ENCODE results near the gene ZNF556.
A peak's percentile ranks its signal among the peaks of the same experiment; 100 is the strongest.

ZNF556 gene

DNA sequence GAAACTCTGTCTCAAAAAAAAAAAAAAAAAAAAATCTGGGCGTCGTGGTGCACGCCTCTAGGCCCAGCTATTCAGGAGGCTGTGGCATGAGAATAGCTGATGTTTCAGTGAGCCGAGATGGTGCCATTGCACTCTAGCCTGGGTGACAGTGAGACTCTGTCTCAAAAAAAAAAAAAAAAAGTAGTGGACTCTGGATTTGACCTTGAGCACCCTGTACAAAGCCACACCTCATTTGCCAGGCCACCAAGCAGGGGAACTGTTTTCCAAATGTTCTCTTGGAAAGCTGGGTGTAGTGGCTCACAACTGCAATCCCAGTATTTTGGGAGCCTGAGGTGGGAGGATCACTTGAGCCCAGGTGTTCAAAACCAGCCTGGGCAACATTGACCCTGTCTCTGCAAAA is 29.7 kb upstream of the ZNF556 start:
- Histone ChIP-seq H3K4me1 (ENCODE audit: control insufficient read depth, insufficient read depth, low read length, poor library complexity, severe bottlenecking) (peaks cover 2% of the 10 kb centered on the region), H3K27me3 (replicated peaks; ENCODE audit: control insufficient read depth, insufficient read depth, low read length, poor library complexity, severe bottlenecking) (no peaks in the 10 kb centered on the region), H3K9me3 (ENCODE audit: control insufficient read depth, low read length) (peaks cover 30% of the 10 kb centered on the region), H3K27ac (ENCODE audit: insufficient read depth, low read length, poor library complexity, severe bottlenecking) (no peak overlapping the region), H3K36me3 (ENCODE audit: control insufficient read depth, insufficient read depth, low read length) (peaks cover 17% of the 10 kb centered on the region), H3K4me3 (ENCODE audit: insufficient read depth, low read depth, low read length, poor library complexity, severe bottlenecking) (no peak overlapping the region)
- DNase-seq = no peak

DNA sequence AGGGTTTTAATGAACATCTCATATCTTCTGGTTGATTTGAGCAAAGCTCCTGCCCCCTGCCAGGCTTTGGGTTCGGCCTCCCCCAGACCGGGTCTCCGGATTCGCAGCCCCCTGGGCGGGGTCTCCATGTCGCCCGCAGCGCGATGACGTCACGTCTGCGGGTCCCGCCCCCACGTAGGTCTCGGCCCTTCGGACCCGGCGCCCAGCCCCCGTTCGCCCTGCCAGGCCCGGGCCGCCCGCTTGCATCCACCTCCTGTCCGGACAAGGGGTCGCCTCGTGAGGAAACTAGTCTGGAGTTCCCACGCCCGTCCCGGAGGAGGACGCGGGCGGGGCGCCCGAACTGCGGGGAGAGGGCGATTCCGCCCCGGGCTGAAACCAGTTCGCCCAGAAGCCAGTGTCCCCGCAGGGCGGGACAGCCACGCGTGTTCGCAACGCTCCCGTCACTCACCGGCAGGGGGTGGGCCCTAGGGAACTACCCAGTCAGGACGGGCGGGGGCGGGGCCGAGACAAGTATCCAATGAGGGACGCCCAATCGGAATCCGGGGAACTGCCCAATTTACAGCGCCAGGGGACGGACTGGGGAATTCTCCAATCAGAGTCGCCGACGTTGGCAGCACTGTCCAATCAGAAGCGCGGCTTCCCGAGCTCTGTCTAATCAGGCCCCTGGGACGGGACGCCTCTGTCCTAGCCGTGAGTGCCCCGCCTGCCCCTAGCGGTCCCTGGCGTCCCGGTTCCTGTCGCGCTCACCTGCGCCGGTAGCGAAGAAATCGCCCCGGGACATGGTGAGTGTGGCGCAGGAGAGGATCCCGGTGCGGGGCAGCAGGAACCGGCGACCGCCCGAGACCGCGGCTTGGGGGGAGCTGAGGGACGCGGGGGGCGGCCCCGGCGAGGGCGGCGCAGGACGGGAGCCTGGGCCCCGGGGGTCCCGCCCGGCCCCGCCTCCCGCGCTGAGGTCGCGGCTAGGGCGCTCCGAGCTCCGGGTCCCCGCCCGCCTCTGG is 26.0 kb upstream of the ZNF556 start, which contains the start of gene ZNF555:
TSS of gene ZNF555 (plus strand) at position 682 of the 998 bp plus-strand sequence. CDS start at position 780, 98 bp downstream.
- H3K4me3 ChIP-seq (ENCODE audit: insufficient read depth, low read depth, low read length, poor library complexity, severe bottlenecking) = peak within 1 kb of the TSS; percentile 60
- H3K36me3 ChIP-seq (ENCODE audit: control insufficient read depth, insufficient read depth, low read length) = peaks cover 5% of the 10 kb centered on the region

DNA sequence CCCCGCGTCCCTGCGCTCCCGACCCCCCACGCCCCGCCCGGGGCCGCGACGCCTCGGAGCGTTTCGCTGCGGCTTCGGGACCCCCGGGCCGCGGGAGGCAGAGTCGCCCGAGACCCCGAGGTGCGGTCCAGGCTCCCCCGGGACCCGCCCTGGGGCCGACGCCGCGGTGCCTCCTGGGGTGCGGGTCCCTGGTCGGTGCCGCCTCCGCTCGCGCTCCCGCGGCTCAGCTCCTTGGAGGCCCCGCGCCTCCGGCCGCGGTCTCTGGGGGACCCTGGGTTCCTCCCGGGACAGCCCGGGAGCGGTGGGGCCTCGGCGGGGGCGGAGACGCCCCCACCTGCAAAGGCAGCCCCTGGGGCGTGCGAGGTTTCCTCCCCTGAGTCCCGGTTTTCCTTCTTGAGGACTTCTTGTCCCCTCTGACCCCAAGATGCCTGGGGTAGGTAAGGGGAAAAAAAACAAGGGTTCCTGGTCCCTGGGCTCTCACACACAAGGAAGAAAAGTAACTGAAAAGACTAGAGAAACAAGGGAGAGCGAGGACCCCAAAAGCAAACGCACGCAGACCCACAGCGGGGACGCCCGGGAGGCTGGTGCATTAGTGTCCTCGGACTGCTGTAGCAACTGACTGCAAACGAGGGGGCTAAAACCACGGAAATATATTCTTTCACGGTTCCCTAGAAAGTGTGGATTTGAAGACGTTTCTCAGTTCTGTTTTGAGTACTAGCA is 25.1 kb upstream of the ZNF556 start:
- peaks cover 3% of the 10 kb centered on the region for H3K4me1 ChIP-seq (ENCODE audit: control insufficient read depth, insufficient read depth, low read length, poor library complexity, severe bottlenecking)
- no peaks in the 10 kb centered on the region for H3K27me3 ChIP-seq (replicated peaks; ENCODE audit: control insufficient read depth, insufficient read depth, low read length, poor library complexity, severe bottlenecking)
- DNase-seq = no peak
- peak overlapping the region; percentile 24 for H3K27ac ChIP-seq (ENCODE audit: insufficient read depth, low read length, poor library complexity, severe bottlenecking)
- peak overlapping the region; percentile 60 for H3K4me3 ChIP-seq (ENCODE audit: insufficient read depth, low read depth, low read length, poor library complexity, severe bottlenecking)
- no peaks in the 10 kb centered on the region for H3K9me3 ChIP-seq (ENCODE audit: control insufficient read depth, low read length)
- H3K36me3 ChIP-seq (ENCODE audit: control insufficient read depth, insufficient read depth, low read length) = peaks cover 5% of the 10 kb centered on the region

More for the DNA sequence above, 26.0 kb upstream of the ZNF556 start, which contains the start of gene ZNF555:
- peak; percentile 98 to 99 (median 99) for DNase-seq
- Histone ChIP-seq H3K9me3 (ENCODE audit: control insufficient read depth, low read length) (peaks cover 7% of the 10 kb centered on the region), H3K27me3 (replicated peaks; ENCODE audit: control insufficient read depth, insufficient read depth, low read length, poor library complexity, severe bottlenecking) (no peaks in the 10 kb centered on the region), H3K27ac (ENCODE audit: insufficient read depth, low read length, poor library complexity, severe bottlenecking) (peak within 1 kb of the TSS; percentile 70), H3K4me1 (ENCODE audit: control insufficient read depth, insufficient read depth, low read length, poor library complexity, severe bottlenecking) (peaks cover 3% of the 10 kb centered on the region)

DNA sequence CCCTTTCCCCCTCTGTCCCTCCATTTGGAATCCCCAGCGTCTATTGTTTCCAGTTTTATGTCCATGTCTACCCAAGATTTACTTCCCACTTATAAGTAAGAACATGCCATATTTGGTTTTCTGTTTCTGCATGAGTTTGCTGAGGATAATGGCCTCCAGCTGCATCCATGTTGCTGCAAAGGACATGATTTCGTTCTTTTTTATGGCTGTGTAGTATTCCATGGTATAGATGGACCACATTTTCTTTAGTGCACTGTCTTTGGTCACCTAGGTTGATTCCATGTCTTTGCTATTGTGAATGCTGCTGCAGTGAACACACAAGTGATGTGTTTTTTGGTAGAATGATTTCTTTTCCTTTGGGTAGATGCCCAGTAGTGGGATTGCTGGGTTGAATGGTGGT is 22.0 kb upstream of the ZNF556 start:
- peaks cover 3% of the 10 kb centered on the region for H3K4me1 ChIP-seq (ENCODE audit: control insufficient read depth, insufficient read depth, low read length, poor library complexity, severe bottlenecking)
- peaks cover 5% of the 10 kb centered on the region for H3K36me3 ChIP-seq (ENCODE audit: control insufficient read depth, insufficient read depth, low read length)
- H3K9me3 ChIP-seq (ENCODE audit: control insufficient read depth, low read length) = no peaks in the 10 kb centered on the region
- DNase-seq = no peak
- no peaks in the 10 kb centered on the region for H3K27me3 ChIP-seq (replicated peaks; ENCODE audit: control insufficient read depth, insufficient read depth, low read length, poor library complexity, severe bottlenecking)
- no peak overlapping the region for H3K4me3 ChIP-seq (ENCODE audit: insufficient read depth, low read depth, low read length, poor library complexity, severe bottlenecking)
- no peak overlapping the region for H3K27ac ChIP-seq (ENCODE audit: insufficient read depth, low read length, poor library complexity, severe bottlenecking)

DNA sequence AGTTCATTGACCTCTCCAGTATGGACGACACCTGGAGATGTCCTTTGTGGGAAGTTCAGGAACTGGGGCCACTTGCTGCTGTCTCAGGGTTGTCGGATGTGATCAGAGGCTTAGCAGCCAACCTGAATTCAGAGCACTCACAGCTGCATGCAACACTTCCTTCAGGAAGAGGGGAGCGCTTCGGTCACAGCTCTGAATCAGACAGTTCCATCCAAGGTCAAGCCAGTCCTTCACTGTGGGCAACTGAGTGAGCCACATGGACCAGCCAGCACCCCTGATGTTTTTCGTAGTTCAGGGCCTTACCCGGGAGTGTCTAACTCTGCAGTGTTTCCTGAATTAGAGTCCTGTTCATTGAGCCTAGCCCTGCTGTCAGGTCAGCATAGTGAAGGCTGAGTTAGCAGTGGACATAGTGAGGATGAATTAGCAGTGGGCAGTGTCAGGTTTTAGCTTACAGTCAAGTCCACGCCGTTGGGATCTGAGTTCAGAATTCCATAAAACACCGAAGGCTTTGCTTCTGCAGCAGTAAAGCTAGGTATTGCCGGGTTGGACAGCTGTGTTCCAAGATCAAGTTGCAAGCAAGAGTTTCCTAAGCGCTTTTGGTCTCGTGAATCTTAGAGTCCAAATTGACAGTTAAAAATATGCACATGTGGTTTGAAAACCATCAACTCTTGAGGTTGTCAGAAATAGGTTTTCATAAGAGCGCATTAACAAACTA is 20.8 kb upstream of the ZNF556 start:
- Histone ChIP-seq H3K9me3 (ENCODE audit: control insufficient read depth, low read length) (no peaks in the 10 kb centered on the region), H3K27me3 (replicated peaks; ENCODE audit: control insufficient read depth, insufficient read depth, low read length, poor library complexity, severe bottlenecking) (no peaks in the 10 kb centered on the region), H3K27ac (ENCODE audit: insufficient read depth, low read length, poor library complexity, severe bottlenecking) (no peak overlapping the region), H3K4me1 (ENCODE audit: control insufficient read depth, insufficient read depth, low read length, poor library complexity, severe bottlenecking) (peaks cover 3% of the 10 kb centered on the region), H3K4me3 (ENCODE audit: insufficient read depth, low read depth, low read length, poor library complexity, severe bottlenecking) (no peak overlapping the region), H3K36me3 (ENCODE audit: control insufficient read depth, insufficient read depth, low read length) (peaks cover 16% of the 10 kb centered on the region)
- DNase-seq = no peak

DNA sequence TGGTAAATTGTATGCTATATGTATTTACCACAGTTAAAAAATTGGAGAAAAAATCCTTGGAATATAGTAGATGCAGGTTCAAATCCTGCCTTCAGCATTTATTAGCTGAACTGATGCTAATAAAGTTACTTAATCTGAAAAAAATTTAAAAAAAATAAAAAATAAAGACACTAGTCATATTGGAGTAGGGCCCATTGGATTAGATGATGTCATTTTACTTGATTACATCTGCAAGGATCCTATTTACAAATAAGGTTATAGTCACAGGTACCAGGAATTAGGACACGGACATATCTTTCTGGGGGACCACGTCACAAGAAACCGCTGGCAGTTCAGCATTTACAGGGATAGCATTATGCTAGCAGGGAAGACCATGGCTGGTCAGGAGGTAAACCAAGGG is 19.6 kb upstream of the ZNF556 start:
- H3K27ac ChIP-seq (ENCODE audit: insufficient read depth, low read length, poor library complexity, severe bottlenecking) = no peak overlapping the region
- H3K4me1 ChIP-seq (ENCODE audit: control insufficient read depth, insufficient read depth, low read length, poor library complexity, severe bottlenecking) = peaks cover under 1% of the 10 kb centered on the region
- peaks cover 28% of the 10 kb centered on the region for H3K36me3 ChIP-seq (ENCODE audit: control insufficient read depth, insufficient read depth, low read length)
- peaks cover 3% of the 10 kb centered on the region for H3K9me3 ChIP-seq (ENCODE audit: control insufficient read depth, low read length)
- no peak overlapping the region for H3K4me3 ChIP-seq (ENCODE audit: insufficient read depth, low read depth, low read length, poor library complexity, severe bottlenecking)
- DNase-seq = no peak
- no peaks in the 10 kb centered on the region for H3K27me3 ChIP-seq (replicated peaks; ENCODE audit: control insufficient read depth, insufficient read depth, low read length, poor library complexity, severe bottlenecking)

DNA sequence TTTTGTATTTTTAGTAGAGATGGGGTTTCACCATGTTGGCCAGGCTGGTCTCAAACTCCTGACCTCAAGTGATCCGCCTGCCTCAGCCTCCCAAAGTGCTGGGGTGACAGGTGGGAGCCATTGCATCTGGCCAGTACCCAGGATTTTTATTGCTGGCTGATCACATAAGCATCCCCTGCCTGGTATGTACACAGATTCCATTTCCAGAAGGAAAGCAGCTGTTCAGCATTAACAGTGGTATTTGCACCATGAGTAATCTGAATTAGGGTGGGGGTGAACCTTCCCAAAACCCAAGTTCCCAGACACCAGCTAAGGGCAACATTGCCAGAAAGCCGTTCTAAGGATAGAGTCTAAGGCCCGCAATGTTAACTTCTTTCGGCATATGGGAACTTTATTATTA is 18.5 kb upstream of the ZNF556 start:
- Histone ChIP-seq H3K27ac (ENCODE audit: insufficient read depth, low read length, poor library complexity, severe bottlenecking) (no peak overlapping the region), H3K4me1 (ENCODE audit: control insufficient read depth, insufficient read depth, low read length, poor library complexity, severe bottlenecking) (no peaks in the 10 kb centered on the region)

DNA sequence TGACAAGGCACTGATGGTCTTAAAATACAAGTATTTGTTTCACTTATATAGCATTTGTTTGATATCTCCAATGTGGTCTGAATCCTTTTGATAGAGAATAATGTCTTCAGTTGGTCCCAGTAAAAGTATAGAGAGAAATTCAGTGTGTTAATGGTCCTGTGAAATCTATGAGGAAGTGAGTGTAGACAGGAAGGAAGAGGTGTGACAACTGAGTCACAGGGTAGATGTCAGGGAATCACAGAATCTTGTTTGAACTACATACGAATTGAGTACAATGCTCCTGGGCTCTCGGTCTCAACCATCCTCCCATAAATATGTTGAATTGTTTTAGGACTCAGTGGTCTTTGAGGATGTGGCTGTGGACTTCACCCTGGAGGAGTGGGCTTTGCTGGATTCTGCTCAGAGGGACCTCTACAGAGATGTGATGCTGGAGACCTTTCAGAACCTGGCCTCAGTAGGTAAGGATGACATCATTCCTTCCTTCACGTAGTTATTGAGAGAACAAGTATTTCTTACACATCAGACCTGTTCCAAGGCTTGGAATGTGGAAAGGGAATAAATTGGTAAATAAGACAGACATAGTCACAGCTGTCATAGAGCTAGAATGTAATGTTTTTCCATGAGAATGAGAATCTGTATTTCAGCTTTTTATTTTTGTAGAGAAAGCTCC is 16.7 kb upstream of the ZNF556 start:
- Histone ChIP-seq H3K4me1 (ENCODE audit: control insufficient read depth, insufficient read depth, low read length, poor library complexity, severe bottlenecking) (no peaks in the 10 kb centered on the region), H3K4me3 (ENCODE audit: insufficient read depth, low read depth, low read length, poor library complexity, severe bottlenecking) (no peak overlapping the region), H3K9me3 (ENCODE audit: control insufficient read depth, low read length) (peaks cover 10% of the 10 kb centered on the region), H3K27me3 (replicated peaks; ENCODE audit: control insufficient read depth, insufficient read depth, low read length, poor library complexity, severe bottlenecking) (no peaks in the 10 kb centered on the region), H3K27ac (ENCODE audit: insufficient read depth, low read length, poor library complexity, severe bottlenecking) (no peak overlapping the region), H3K36me3 (ENCODE audit: control insufficient read depth, insufficient read depth, low read length) (peaks cover 37% of the 10 kb centered on the region)
- no peak for DNase-seq

More for the DNA sequence above, 18.5 kb upstream of the ZNF556 start:
- Histone ChIP-seq H3K4me3 (ENCODE audit: insufficient read depth, low read depth, low read length, poor library complexity, severe bottlenecking) (no peak overlapping the region), H3K27me3 (replicated peaks; ENCODE audit: control insufficient read depth, insufficient read depth, low read length, poor library complexity, severe bottlenecking) (no peaks in the 10 kb centered on the region), H3K36me3 (ENCODE audit: control insufficient read depth, insufficient read depth, low read length) (peaks cover 37% of the 10 kb centered on the region), H3K9me3 (ENCODE audit: control insufficient read depth, low read length) (peaks cover 10% of the 10 kb centered on the region)
- no peak for DNase-seq

DNA sequence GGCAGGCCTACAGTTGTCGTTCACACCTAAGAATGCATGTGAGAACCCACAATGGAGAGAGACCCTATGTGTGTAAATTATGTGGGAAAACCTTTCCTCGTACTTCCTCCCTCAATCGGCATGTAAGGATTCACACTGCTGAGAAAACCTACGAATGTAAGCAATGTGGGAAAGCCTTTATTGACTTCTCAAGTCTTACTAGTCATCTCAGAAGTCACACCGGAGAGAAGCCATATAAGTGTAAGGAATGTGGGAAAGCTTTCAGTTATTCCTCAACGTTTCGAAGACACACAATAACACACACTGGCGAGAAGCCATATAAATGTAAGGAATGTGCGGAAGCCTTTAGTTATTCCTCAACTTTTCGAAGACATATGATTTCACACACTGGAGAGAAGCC is 14.5 kb upstream of the ZNF556 start:
- Histone ChIP-seq H3K36me3 (ENCODE audit: control insufficient read depth, insufficient read depth, low read length) (peaks cover 33% of the 10 kb centered on the region), H3K4me3 (ENCODE audit: insufficient read depth, low read depth, low read length, poor library complexity, severe bottlenecking) (no peak overlapping the region), H3K27me3 (replicated peaks; ENCODE audit: control insufficient read depth, insufficient read depth, low read length, poor library complexity, severe bottlenecking) (no peaks in the 10 kb centered on the region), H3K4me1 (ENCODE audit: control insufficient read depth, insufficient read depth, low read length, poor library complexity, severe bottlenecking) (peaks cover 15% of the 10 kb centered on the region), H3K27ac (ENCODE audit: insufficient read depth, low read length, poor library complexity, severe bottlenecking) (no peak overlapping the region), H3K9me3 (ENCODE audit: control insufficient read depth, low read length) (peaks cover 10% of the 10 kb centered on the region)
- DNase-seq = no peak
